Endothelial cell of umbilical vein (primary cell): Measurements from ENCODE around the gene CASP5.

ENCODE experiments used
- EZH2 ChIP-seq: IDR thresholded peaks from 2 replicates; pipeline ENCODE4 v1.6.1; 2012; ENCODE audit warnings: borderline replicate concordance, low read depth, mild to moderate bottlenecking, moderate library complexity, low read length, inconsistent platforms; ENCODE audit not compliant: severe bottlenecking
- MYC ChIP-seq: IDR thresholded peaks from one replicate; pipeline ENCODE4 v1.6.1; 2011; ENCODE audit warnings: mild to moderate bottlenecking, low read depth, low read length
- TF ChIP-seq, protein P1 (sequence below), 2 donors: IDR thresholded peaks; 1 replicate in 1 of 2; 2 replicates in 1 of 2; pipeline ENCODE4 v1.5.1; 2011; ENCODE audit warnings: low read length in 2 of 2, mild to moderate bottlenecking in 2 of 2, moderate library complexity in 2 of 2, control low read depth in 1 of 2, inconsistent platforms in 1 of 2, low read depth in 1 of 2; ENCODE audit not compliant: insufficient read depth in 1 of 2; ENCODE audit errors: extremely low read depth in 1 of 2

DNA sequence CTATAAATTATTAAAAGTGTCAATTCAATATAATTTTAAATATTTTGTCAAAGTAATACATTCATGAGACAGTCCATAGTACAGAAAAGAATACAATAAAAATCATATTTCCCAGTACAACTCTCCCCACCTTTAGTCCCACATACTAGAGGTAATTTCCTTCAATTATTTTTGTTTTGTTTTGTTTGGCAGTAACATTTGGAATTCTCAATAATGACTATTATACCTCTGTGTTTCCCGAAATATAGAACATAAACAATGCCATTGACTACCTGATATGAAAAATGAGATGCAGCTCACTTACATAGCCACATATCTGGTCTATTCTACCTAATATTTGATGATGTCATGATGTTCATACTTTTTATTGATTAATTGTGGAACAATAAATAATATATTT, 30.2 kb downstream of the CASP5 start:
- no peak for TF ChIP-seq EZH2
- TF ChIP-seq, protein P1, sequence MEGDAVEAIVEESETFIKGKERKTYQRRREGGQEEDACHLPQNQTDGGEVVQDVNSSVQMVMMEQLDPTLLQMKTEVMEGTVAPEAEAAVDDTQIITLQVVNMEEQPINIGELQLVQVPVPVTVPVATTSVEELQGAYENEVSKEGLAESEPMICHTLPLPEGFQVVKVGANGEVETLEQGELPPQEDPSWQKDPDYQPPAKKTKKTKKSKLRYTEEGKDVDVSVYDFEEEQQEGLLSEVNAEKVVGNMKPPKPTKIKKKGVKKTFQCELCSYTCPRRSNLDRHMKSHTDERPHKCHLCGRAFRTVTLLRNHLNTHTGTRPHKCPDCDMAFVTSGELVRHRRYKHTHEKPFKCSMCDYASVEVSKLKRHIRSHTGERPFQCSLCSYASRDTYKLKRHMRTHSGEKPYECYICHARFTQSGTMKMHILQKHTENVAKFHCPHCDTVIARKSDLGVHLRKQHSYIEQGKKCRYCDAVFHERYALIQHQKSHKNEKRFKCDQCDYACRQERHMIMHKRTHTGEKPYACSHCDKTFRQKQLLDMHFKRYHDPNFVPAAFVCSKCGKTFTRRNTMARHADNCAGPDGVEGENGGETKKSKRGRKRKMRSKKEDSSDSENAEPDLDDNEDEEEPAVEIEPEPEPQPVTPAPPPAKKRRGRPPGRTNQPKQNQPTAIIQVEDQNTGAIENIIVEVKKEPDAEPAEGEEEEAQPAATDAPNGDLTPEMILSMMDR (IDR thresholded peaks at IDR 0.05; ENCODE audit: extremely low read depth in 1 of 2, insufficient read depth in 1 of 2, low read depth in 1 of 2, low read length in 2 of 2): no peak
- TF ChIP-seq MYC: no peak
